SJCRH30 (cell line): ENCODE data around the gene OR4D6. TPM values are rescaled to one million over a fixed set of nuclear protein-coding genes. Genes with fewer than 3 reads are reported as not detected.
A peak's percentile ranks its signal among the peaks of the same experiment; 100 is the strongest.

Source experiments
- DNase-seq, 2 experiments: peaks; one replicate each; pipeline ENCODE4 v3.0.0-alpha.2; 2015 to 2020
- H3K27ac ChIP-seq: fragments of 250-450 bp; sonication (Bioruptor Pico); 2 replicates; pipeline ENCODE4 v1.5.1; 2020; ENCODE audit warnings: mild to moderate bottlenecking, moderate library complexity
- H3K27me3 ChIP-seq: fragments of 250-450 bp; sonication (Bioruptor Pico); 2 replicates; pipeline ENCODE4 v1.5.1; 2020; ENCODE audit warnings: mild to moderate bottlenecking, moderate library complexity
- H3K36me3 ChIP-seq: fragments of 250-450 bp; sonication (Bioruptor Pico); 2 replicates; pipeline ENCODE4 v1.5.1; 2020; ENCODE audit warnings: mild to moderate bottlenecking, moderate library complexity
- H3K4me1 ChIP-seq: fragments of 250-450 bp; sonication (Bioruptor Pico); 2 replicates; pipeline ENCODE4 v1.5.1; 2020; ENCODE audit warnings: mild to moderate bottlenecking, moderate library complexity
- H3K4me3 ChIP-seq: fragments of 250-450 bp; sonication (Bioruptor Pico); 2 replicates; pipeline ENCODE4 v1.5.1; 2020; ENCODE audit warnings: mild to moderate bottlenecking, moderate library complexity
- H3K9me3 ChIP-seq: fragments of 250-450 bp; sonication (Bioruptor Pico); replicated peaks from 2 replicates; pipeline ENCODE4 v1.5.1; 2020; ENCODE audit warnings: mild to moderate bottlenecking, moderate library complexity
- total RNA-seq: library from RNA; depleted of rRNA; stranded (reverse); fragments of >200 nt; shearing (Covaris generic); gene quantifications from 2 replicates; pipeline ENCODE4 v1.2.3, GENCODE V29; 2014; rRNA removed

Gene OR4D6
- total RNA-seq, 1 experiment from 2014 or later: not detected

- Histone ChIP-seq H3K27ac (no peak overlapping the region), H3K4me3 (no peak overlapping the region), H3K27me3 (0 out of 2 replicates have a peak, but pooled peaks cover 4% of the 10 kb centered on the region), H3K9me3 (no peaks in the 10 kb centered on the region), H3K4me1 (peaks cover 3% of the 10 kb centered on the region; the same call in 1 of the 2 replicates), H3K36me3 (no peaks in the 10 kb centered on the region)
- no peak for DNase-seq
Observed at GRCh38 chr11:59459916-59460315, 3.2 kb downstream of the OR4D6 start.

GRCh38 chr11:59463190-59463641 is 6.5 kb downstream of the OR4D6 start:
- Histone ChIP-seq H3K4me1 (peaks cover 3% of the 10 kb centered on the region; the same call in 1 of the 2 replicates), H3K4me3 (no peak overlapping the region), H3K9me3 (no peaks in the 10 kb centered on the region), H3K27me3 (no peaks in the 10 kb centered on the region), H3K27ac (no peak overlapping the region), H3K36me3 (no peaks in the 10 kb centered on the region)
- peak; percentile 15 to 52 for DNase-seq

GRCh38 chr11:59473015-59473414 is 16.3 kb downstream of the OR4D6 start, which contains the start of gene OR4D10:
OR4D10 (plus strand) TSS chr11:59473315; CDS start chr11:59477430, 4,115 bp downstream.
- Histone ChIP-seq H3K4me3 (no peak within 1 kb of the TSS), H3K4me1 (no peaks in the 10 kb centered on the region), H3K36me3 (no peaks in the 10 kb centered on the region), H3K9me3 (no peaks in the 10 kb centered on the region), H3K27me3 (no peaks in the 10 kb centered on the region), H3K27ac (no peak within 1 kb of the TSS)
- no peak for DNase-seq

- Histone ChIP-seq H3K4me1 (no peaks in the 10 kb centered on the region), H3K27ac (no peak overlapping the region), H3K4me3 (no peak overlapping the region), H3K9me3 (no peaks in the 10 kb centered on the region), H3K36me3 (no peaks in the 10 kb centered on the region), H3K27me3 (no peaks in the 10 kb centered on the region)
- DNase-seq: no peak
Observed at GRCh38 chr11:59475176-59475575, 18.4 kb downstream of the OR4D6 start.

GRCh38 chr11:59479906-59480305 is 23.1 kb downstream of the OR4D6 start:
- no peak overlapping the region for H3K27ac ChIP-seq
- no peaks in the 10 kb centered on the region for H3K36me3 ChIP-seq
- no peaks in the 10 kb centered on the region for H3K4me1 ChIP-seq
- no peak overlapping the region for H3K4me3 ChIP-seq
- no peaks in the 10 kb centered on the region for H3K27me3 ChIP-seq
- no peaks in the 10 kb centered on the region for H3K9me3 ChIP-seq
- no peak for DNase-seq

- no peaks in the 10 kb centered on the region for H3K36me3 ChIP-seq
- H3K4me1 ChIP-seq: no peaks in the 10 kb centered on the region
- no peak for DNase-seq
Observed at GRCh38 chr11:59480359-59480758, 23.6 kb downstream of the OR4D6 start.

GRCh38 chr11:59501931-59502330 is 45.2 kb downstream of the OR4D6 start:
- H3K27ac ChIP-seq: no peak overlapping the region
- no peak overlapping the region for H3K4me3 ChIP-seq
- H3K9me3 ChIP-seq: no peaks in the 10 kb centered on the region
- H3K27me3 ChIP-seq: no peaks in the 10 kb centered on the region
- no peaks in the 10 kb centered on the region for H3K36me3 ChIP-seq
- DNase-seq: no peak
- H3K4me1 ChIP-seq: no peaks in the 10 kb centered on the region

More at GRCh38 chr11:59480359-59480758, 23.6 kb downstream of the OR4D6 start:
- no peak overlapping the region for H3K27ac ChIP-seq
- no peak overlapping the region for H3K4me3 ChIP-seq
- H3K9me3 ChIP-seq: no peaks in the 10 kb centered on the region
- no peaks in the 10 kb centered on the region for H3K27me3 ChIP-seq

- no peak for DNase-seq
- no peak within 1 kb of the TSS for H3K4me3 ChIP-seq
- H3K4me1 ChIP-seq: no peaks in the 10 kb centered on the region
- no peak within 1 kb of the TSS for H3K27ac ChIP-seq
- H3K9me3 ChIP-seq: no peaks in the 10 kb centered on the region
- no peaks in the 10 kb centered on the region for H3K36me3 ChIP-seq
- H3K27me3 ChIP-seq: no peaks in the 10 kb centered on the region
Observed at GRCh38 chr11:59503276-59503675, 46.5 kb downstream of the OR4D6 start, which contains the start of gene OR4D11. OR4D11 (plus strand) TSS chr11:59503576; CDS start chr11:59503576, 0 bp downstream.

Other genes starting within 250 kb of the OR4D6 start
- not detected in 2 replicates for gene MPEG1, start 244.0 kb upstream of the OR4D6 start, total RNA-seq
- not detected in 2 replicates for gene OR5AN1, start 98.1 kb upstream of the OR4D6 start, total RNA-seq
- not detected in 2 replicates for gene OR5A2, start 30.5 kb upstream of the OR4D6 start, total RNA-seq
- gene OR5A1, start 20.5 kb upstream of the OR4D6 start, total RNA-seq: not detected in 2 replicates
- not detected in 2 replicates for gene OR4D10, start 16.4 kb downstream of the OR4D6 start, total RNA-seq
- not detected in 2 replicates for gene OR4D11, start 46.6 kb downstream of the OR4D6 start, total RNA-seq
- not detected in 2 replicates for gene OR4D9, start 54.6 kb downstream of the OR4D6 start, total RNA-seq
- 17.2 and 20.0 TPM in 2 replicates for gene OSBP, start 158.8 kb downstream of the OR4D6 start, total RNA-seq
- 27.5 and 31.2 TPM in 2 replicates for gene PATL1, start 212.1 kb downstream of the OR4D6 start, total RNA-seq